GM23338 (cell line): Measurements from ENCODE around the gene ZNF717. TPM values are rescaled to one million over a fixed set of nuclear protein-coding genes. Genes with fewer than 3 reads are reported as not detected.
A peak's percentile ranks its signal among the peaks of the same experiment; 100 is the strongest.
"Not testable (repeated sequence)": the region's sequence is repeated elsewhere in the genome, so short reads cannot be mapped to it uniquely, and the experiment has no call there.

Experiments used
- ATAC-seq: fragments of 200-7000 bp; cut with Tn5 transposase; 3 replicates; pipeline ENCODE4 v1.9.1; 2020
- DNase-seq: peaks from one replicate; pipeline ENCODE4 v3.0.0-alpha.2; 2015; ENCODE audit warnings: low spot score
- H2AFZ ChIP-seq: fragments of 200-600 bp; sonication (generic); 2 replicates; pipeline ENCODE4 v1.8.0; 2016; ENCODE audit warnings: antibody characterized with exemption, mild to moderate bottlenecking, moderate library complexity
- H3F3A ChIP-seq: fragments of 200-600 bp; sonication (generic); replicated peaks from 2 replicates; pipeline ENCODE4 v1.8.0; 2017; ENCODE audit warnings: antibody characterized with exemption, mixed run types, low read depth
- H3K27ac ChIP-seq: fragments of 200-600 bp; sonication (generic); 2 replicates; pipeline ENCODE4 v1.6.1; 2016; ENCODE audit warnings: low read depth
- H3K27me3 ChIP-seq: fragments of 200-600 bp; sonication (generic); 2 replicates; pipeline ENCODE4 v1.8.0; 2016; ENCODE audit warnings: mild to moderate bottlenecking, mixed run types, moderate library complexity; ENCODE audit not compliant: insufficient read depth
- H3K36me3 ChIP-seq: fragments of 200-600 bp; sonication (generic); 2 replicates; pipeline ENCODE4 v1.8.0; 2016; ENCODE audit warnings: mild to moderate bottlenecking; ENCODE audit not compliant: insufficient read depth
- H3K4me1 ChIP-seq: fragments of 200-600 bp; sonication (generic); 2 replicates; pipeline ENCODE4 v1.8.0; 2016; ENCODE audit warnings: mild to moderate bottlenecking, moderate library complexity; ENCODE audit not compliant: insufficient read depth
- H3K4me2 ChIP-seq: fragments of 200-600 bp; sonication (generic); 2 replicates; pipeline ENCODE4 v1.7.1; 2017; ENCODE audit warnings: mixed run types
- H3K4me3 ChIP-seq: fragments of 200-600 bp; sonication (generic); 2 replicates; pipeline ENCODE4 v1.6.1; 2016; ENCODE audit warnings: mixed run types
- H3K79me2 ChIP-seq: fragments of 200-600 bp; sonication (generic); replicated peaks from 2 replicates; pipeline ENCODE4 v1.8.0; 2017; ENCODE audit warnings: mild to moderate bottlenecking; ENCODE audit not compliant: insufficient read depth
- H3K9me2 ChIP-seq: fragments of 200-600 bp; sonication (generic); 2 replicates; pipeline ENCODE4 v1.8.0; 2017; ENCODE audit not compliant: insufficient read depth
- H4K20me1 ChIP-seq: fragments of 200-600 bp; sonication (generic); replicated peaks from 2 replicates; pipeline ENCODE4 v1.8.0; 2017; ENCODE audit warnings: mild to moderate bottlenecking; ENCODE audit not compliant: insufficient read depth
- H3K27ac Mint-ChIP-seq: 2 replicates; pipeline ENCODE4 v1.8.0; 2020; ENCODE audit warnings: inconsistent platforms, mild to moderate bottlenecking, moderate library complexity, mixed read lengths
- H3K27me3 Mint-ChIP-seq: 3 replicates; pipeline ENCODE4 v1.8.0; 2022; ENCODE audit warnings: low read depth, mild to moderate bottlenecking, moderate library complexity, mixed read lengths, inconsistent platforms; ENCODE audit not compliant: insufficient read depth, poor library complexity
- H3K36me3 Mint-ChIP-seq: 3 replicates; pipeline ENCODE4 v1.8.0; 2021; ENCODE audit warnings: low read depth, mild to moderate bottlenecking, inconsistent platforms, moderate library complexity, mixed read lengths
- H3K4me1 Mint-ChIP-seq: 3 replicates; pipeline ENCODE4 v1.8.0; 2020; ENCODE audit warnings: mild to moderate bottlenecking, inconsistent platforms, mixed read lengths
- H3K4me3 Mint-ChIP-seq: 3 replicates; pipeline ENCODE4 v1.8.0; 2021; ENCODE audit warnings: moderate library complexity, mild to moderate bottlenecking, inconsistent platforms, mixed read lengths
- H3K9me3 Mint-ChIP-seq: 3 replicates; pipeline ENCODE4 v1.8.0; 2020; ENCODE audit warnings: moderate library complexity, mild to moderate bottlenecking, inconsistent platforms, mixed read lengths
- EZH2 ChIP-seq: fragments of 200-600 bp; sonication (generic); IDR thresholded peaks from one replicate; pipeline ENCODE4 v1.8.0; 2017; ENCODE audit warnings: antibody characterized with exemption, mild to moderate bottlenecking, low read depth; ENCODE audit not compliant: unreplicated experiment
- EZH2phosphoT487 ChIP-seq: fragments of 200-600 bp; sonication (generic); IDR thresholded peaks from one replicate; pipeline ENCODE4 v1.8.1; 2018; ENCODE audit warnings: antibody characterized with exemption; ENCODE audit not compliant: unreplicated experiment
- JUNB ChIP-seq: IDR thresholded peaks from one replicate; pipeline ENCODE4 v1.6.1; 2016; ENCODE audit warnings: antibody characterized with exemption; ENCODE audit not compliant: unreplicated experiment
- NANOG ChIP-seq: IDR thresholded peaks from 2 replicates; pipeline ENCODE4 v1.6.1; 2016; ENCODE audit warnings: antibody characterized with exemption, borderline replicate concordance
- POLR2AphosphoS5 ChIP-seq: IDR thresholded peaks from 2 replicates; pipeline ENCODE4 v1.6.1; 2016; ENCODE audit warnings: antibody characterized with exemption, low read depth
- STAT1 ChIP-seq: IDR thresholded peaks from one replicate; pipeline ENCODE4 v1.6.1; 2016; ENCODE audit warnings: antibody characterized with exemption; ENCODE audit not compliant: unreplicated experiment
- ZNF114 ChIP-seq: fragments of 250-450 bp; sonication (Bioruptor Pico); IDR thresholded peaks from 2 replicates; pipeline ENCODE4 v1.5.0; 2020; ENCODE audit warnings: mild to moderate bottlenecking, moderate library complexity
- polyA plus RNA-seq: library from polyadenylated mRNA; unstranded; fragments of >200 nt; fragmentation: Nextera tagmentation; extraction: Ambion mirVana; gene quantifications from 2 replicates; pipeline ENCODE4 v1.2.1, GENCODE V29; 2016
- total RNA-seq: library from RNA; depleted of rRNA; stranded (reverse); fragments of >200 nt; shearing (Covaris generic); gene quantifications from 2 replicates; pipeline ENCODE4 v1.2.3, GENCODE V29; 2014
- TF ChIP-seq, protein P1 (sequence below), 2 experiments: fragments of 200-600 bp in 1 of 2; sonication (generic) in 1 of 2; conservative IDR thresholded peaks; 2 replicates each; pipeline versions ENCODE4 v1.5.1 to v1.6.1; 2016 to 2017; ENCODE audit warnings: antibody characterized with exemption in 2 of 2, low read depth in 2 of 2, mild to moderate bottlenecking in 2 of 2, moderate library complexity in 1 of 2
- TF ChIP-seq, protein P2 (sequence below): IDR thresholded peaks from 2 replicates; pipeline ENCODE4 v1.6.1; 2016; ENCODE audit warnings: antibody characterized with exemption
- TF ChIP-seq, protein P3 (sequence below): IDR thresholded peaks from one replicate; pipeline ENCODE4 v1.6.1; 2018; ENCODE audit warnings: antibody characterized with exemption; ENCODE audit not compliant: unreplicated experiment

Gene ZNF717
- total and polyA plus RNA-seq, 2 experiments from 2014 or later = 7.7 to 15.3 TPM

DNA sequence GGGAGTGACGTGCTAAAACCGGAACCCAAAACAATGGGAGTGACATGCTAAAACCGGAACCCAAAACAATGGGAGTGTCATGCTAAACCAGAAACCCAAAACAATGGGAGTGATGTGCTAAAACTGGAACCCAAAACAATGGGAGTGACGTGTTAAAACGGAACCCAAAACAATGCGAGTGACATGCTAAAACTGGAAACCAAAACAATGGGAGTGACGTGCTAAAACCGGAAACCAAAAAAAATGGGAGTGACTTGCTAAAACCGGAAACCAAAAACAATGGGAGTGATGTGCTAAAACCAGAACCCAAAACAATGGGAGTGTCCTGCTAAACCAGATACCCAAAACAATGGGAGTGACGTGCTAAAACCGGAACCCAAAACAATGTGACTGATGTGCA lies 7.6 kb downstream of the ZNF717 start:
- Mint-ChIP-seq H3K9me3 (peaks cover 68% of the 10 kb centered on the region), H3K36me3 (peaks cover 68% of the 10 kb centered on the region)

DNA sequence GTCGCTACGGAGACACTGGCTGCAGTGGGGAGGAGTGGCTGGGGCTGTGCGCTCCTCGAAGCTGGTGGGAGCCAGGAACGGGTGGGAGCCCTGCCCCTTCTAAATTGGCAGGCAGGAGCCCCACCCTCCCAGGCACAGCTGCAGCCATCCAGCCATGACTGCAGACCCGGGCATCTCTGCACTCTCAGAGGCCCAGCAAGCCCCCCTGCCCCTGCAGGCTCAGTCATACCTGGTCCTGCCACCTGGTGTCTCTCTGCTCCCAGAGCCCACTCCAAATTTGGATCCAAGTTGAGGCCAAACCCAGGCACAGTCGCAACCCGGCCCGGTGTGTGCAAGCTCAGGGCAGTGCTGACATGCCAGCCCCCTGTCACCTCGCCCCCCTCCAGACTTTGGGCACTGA lies 13.7 kb downstream of the ZNF717 start:
- H3K79me2 ChIP-seq, H3F3A ChIP-seq, H3K4me1 Mint-ChIP-seq, H3K4me2 ChIP-seq, H3K36me3 ChIP-seq, H3K27ac Mint-ChIP-seq, H3K9me2 ChIP-seq, H3K4me3 Mint-ChIP-seq, H3K27me3 Mint-ChIP-seq, DNase-seq, H3K4me3 ChIP-seq, H3K4me1 ChIP-seq, H2AFZ ChIP-seq, H3K27me3 ChIP-seq, H3K27ac ChIP-seq, H4K20me1 ChIP-seq, ATAC-seq: not testable (repeated sequence)
- TF ChIP-seq, protein P1, sequence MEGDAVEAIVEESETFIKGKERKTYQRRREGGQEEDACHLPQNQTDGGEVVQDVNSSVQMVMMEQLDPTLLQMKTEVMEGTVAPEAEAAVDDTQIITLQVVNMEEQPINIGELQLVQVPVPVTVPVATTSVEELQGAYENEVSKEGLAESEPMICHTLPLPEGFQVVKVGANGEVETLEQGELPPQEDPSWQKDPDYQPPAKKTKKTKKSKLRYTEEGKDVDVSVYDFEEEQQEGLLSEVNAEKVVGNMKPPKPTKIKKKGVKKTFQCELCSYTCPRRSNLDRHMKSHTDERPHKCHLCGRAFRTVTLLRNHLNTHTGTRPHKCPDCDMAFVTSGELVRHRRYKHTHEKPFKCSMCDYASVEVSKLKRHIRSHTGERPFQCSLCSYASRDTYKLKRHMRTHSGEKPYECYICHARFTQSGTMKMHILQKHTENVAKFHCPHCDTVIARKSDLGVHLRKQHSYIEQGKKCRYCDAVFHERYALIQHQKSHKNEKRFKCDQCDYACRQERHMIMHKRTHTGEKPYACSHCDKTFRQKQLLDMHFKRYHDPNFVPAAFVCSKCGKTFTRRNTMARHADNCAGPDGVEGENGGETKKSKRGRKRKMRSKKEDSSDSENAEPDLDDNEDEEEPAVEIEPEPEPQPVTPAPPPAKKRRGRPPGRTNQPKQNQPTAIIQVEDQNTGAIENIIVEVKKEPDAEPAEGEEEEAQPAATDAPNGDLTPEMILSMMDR (conservative IDR thresholded peaks at IDR 0.05; ENCODE audit: low read depth in 2 of 2) = peak in 1 of 2 experiments; percentile 34; a peak in 1 of 4 replicates
- Mint-ChIP-seq H3K9me3 (peaks cover 53% of the 10 kb centered on the region), H3K36me3 (peaks cover 43% of the 10 kb centered on the region; the same call in 2 of the 3 replicates)

More for the DNA sequence above, 7.6 kb downstream of the ZNF717 start:
- H2AFZ ChIP-seq, H3K27ac ChIP-seq, DNase-seq, H3K9me2 ChIP-seq, H3K27me3 ChIP-seq, H3K4me3 ChIP-seq, H3F3A ChIP-seq, H3K4me1 Mint-ChIP-seq, H3K27ac Mint-ChIP-seq, H3K4me2 ChIP-seq, H3K27me3 Mint-ChIP-seq, H3K4me3 Mint-ChIP-seq, H3K36me3 ChIP-seq, H3K79me2 ChIP-seq, H4K20me1 ChIP-seq, ATAC-seq, H3K4me1 ChIP-seq: not testable (repeated sequence)

DNA sequence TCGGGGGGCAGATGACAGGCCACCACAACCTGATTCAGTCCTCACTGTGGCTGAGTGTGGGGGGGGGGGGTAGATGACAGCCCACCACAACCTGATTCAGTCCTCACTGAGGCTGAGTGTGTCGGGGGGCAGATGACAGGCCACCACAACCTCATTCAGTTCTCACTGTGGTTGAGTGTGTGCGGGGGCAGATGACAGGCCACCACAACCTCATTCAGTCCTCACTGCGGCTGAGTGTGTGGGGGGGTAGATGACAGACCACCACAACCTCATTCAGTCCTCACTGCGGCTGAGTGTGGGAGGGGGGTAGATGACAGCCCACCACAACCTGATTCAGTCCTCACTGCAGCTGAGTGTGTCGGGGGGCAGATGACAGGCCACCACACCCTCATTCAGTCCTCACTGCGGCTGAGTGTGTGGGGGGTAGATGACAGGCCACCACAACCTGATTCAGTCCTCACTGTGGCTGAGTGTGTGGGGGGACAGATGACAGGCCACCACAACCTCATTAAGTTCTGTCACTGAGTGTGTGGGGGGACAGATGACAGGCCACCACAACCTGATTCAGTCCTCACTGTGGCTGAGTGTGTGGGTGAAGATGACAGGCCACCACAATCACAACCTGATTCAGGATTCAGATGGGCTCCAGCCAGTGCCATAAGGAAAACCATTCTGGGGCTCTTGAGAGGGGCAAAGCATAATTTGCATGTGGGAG lies 16.9 kb downstream of the ZNF717 start:
- Histone ChIP-seq H3F3A (no peaks in the 10 kb centered on the region), H3K27me3 (no peaks in the 10 kb centered on the region), H3K4me2 (no peak overlapping the region), H2AFZ (no peak overlapping the region), H4K20me1 (no peaks in the 10 kb centered on the region), H3K27ac (no peak overlapping the region), H3K9me2 (no peaks in the 10 kb centered on the region), H3K79me2 (0 out of 2 replicates have a peak, but pooled peaks cover 6% of the 10 kb centered on the region), H3K4me1 (no peaks in the 10 kb centered on the region), H3K4me3 (no peak overlapping the region), H3K36me3 (no peaks in the 10 kb centered on the region)
- DNase-seq = no peak
- Mint-ChIP-seq H3K9me3 (peaks cover 57% of the 10 kb centered on the region), H3K27me3 (peaks cover 7% of the 10 kb centered on the region), H3K36me3 (peaks cover 42% of the 10 kb centered on the region; the same call in 2 of the 3 replicates), H3K4me1 (no peaks in the 10 kb centered on the region; the same call in 2 of the 3 replicates), H3K4me3 (no peak overlapping the region), H3K27ac (no peak overlapping the region)
- no peak for ATAC-seq
- TF ChIP-seq ZNF114 (no peak), STAT1 (no peak), EZH2phosphoT487 (no peak), EZH2 (no peak), POLR2AphosphoS5 (no peak), NANOG (no peak), JUNB (no peak)
- TF ChIP-seq, protein P2, sequence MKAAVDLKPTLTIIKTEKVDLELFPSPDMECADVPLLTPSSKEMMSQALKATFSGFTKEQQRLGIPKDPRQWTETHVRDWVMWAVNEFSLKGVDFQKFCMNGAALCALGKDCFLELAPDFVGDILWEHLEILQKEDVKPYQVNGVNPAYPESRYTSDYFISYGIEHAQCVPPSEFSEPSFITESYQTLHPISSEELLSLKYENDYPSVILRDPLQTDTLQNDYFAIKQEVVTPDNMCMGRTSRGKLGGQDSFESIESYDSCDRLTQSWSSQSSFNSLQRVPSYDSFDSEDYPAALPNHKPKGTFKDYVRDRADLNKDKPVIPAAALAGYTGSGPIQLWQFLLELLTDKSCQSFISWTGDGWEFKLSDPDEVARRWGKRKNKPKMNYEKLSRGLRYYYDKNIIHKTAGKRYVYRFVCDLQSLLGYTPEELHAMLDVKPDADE = no peak
- TF ChIP-seq, protein P3, sequence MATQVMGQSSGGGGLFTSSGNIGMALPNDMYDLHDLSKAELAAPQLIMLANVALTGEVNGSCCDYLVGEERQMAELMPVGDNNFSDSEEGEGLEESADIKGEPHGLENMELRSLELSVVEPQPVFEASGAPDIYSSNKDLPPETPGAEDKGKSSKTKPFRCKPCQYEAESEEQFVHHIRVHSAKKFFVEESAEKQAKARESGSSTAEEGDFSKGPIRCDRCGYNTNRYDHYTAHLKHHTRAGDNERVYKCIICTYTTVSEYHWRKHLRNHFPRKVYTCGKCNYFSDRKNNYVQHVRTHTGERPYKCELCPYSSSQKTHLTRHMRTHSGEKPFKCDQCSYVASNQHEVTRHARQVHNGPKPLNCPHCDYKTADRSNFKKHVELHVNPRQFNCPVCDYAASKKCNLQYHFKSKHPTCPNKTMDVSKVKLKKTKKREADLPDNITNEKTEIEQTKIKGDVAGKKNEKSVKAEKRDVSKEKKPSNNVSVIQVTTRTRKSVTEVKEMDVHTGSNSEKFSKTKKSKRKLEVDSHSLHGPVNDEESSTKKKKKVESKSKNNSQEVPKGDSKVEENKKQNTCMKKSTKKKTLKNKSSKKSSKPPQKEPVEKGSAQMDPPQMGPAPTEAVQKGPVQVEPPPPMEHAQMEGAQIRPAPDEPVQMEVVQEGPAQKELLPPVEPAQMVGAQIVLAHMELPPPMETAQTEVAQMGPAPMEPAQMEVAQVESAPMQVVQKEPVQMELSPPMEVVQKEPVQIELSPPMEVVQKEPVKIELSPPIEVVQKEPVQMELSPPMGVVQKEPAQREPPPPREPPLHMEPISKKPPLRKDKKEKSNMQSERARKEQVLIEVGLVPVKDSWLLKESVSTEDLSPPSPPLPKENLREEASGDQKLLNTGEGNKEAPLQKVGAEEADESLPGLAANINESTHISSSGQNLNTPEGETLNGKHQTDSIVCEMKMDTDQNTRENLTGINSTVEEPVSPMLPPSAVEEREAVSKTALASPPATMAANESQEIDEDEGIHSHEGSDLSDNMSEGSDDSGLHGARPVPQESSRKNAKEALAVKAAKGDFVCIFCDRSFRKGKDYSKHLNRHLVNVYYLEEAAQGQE = no peak
- TF ChIP-seq, protein P1 (conservative IDR thresholded peaks at IDR 0.05; ENCODE audit: low read depth in 2 of 2) = no peak
